Ectodermal cell (in vitro differentiated cells): ENCODE data around the gene IHH. TPM values are rescaled to one million over a fixed set of nuclear protein-coding genes. Genes with fewer than 3 reads are reported as not detected.

Source experiments
- H3K27ac ChIP-seq: 2 replicates; pipeline ENCODE4 v1.7.0; 2013; ENCODE audit warnings: mild to moderate bottlenecking, low read depth, low read length; ENCODE audit not compliant: insufficient read depth, poor library complexity, severe bottlenecking
- H3K27me3 ChIP-seq: 2 replicates; pipeline ENCODE4 v1.7.0; 2013; ENCODE audit warnings: mild to moderate bottlenecking, low read length; ENCODE audit not compliant: insufficient read depth, control insufficient read depth, poor library complexity, severe bottlenecking
- H3K36me3 ChIP-seq: one replicate; pipeline ENCODE4 v1.7.0; 2013; ENCODE audit warnings: low read length; ENCODE audit not compliant: control insufficient read depth, insufficient read depth
- H3K4me1 ChIP-seq: one replicate; pipeline ENCODE4 v1.7.0; 2013; ENCODE audit warnings: low read length; ENCODE audit not compliant: control insufficient read depth, insufficient read depth
- H3K4me3 ChIP-seq: 2 replicates; pipeline ENCODE4 v1.7.0; 2013; ENCODE audit warnings: low read depth, low read length, control low read depth; ENCODE audit not compliant: insufficient read depth
- H3K9me3 ChIP-seq: 2 replicates; pipeline ENCODE4 v1.7.0; 2013; ENCODE audit warnings: mild to moderate bottlenecking, low read length, moderate library complexity; ENCODE audit not compliant: control insufficient read depth
- WGBS, 2 experiments: methylation state at CpG; one replicate each; pipeline ENCODE4 v1.1.7; 2013; ENCODE audit warnings: missing lambda C conversion rate in 2 of 2; 5-methylcytosine and 5-hydroxymethylcytosine counted together
- polyA plus RNA-seq, 4 experiments: library from polyadenylated mRNA; stranded (reverse); fragments of 50-300 nt; gene quantifications; one replicate each; pipeline ENCODE4 v1.2.3, GENCODE V29; 2013

Gene IHH
- polyA plus RNA-seq (2013, experiment 1 of 4) = not detected
- 0.14 TPM for polyA plus RNA-seq (2013, experiment 2 of 4)
- polyA plus RNA-seq (2013, experiment 3 of 4) = not detected
- not detected for polyA plus RNA-seq (2013, experiment 4 of 4)

- 1 to 3% methylated on average over 75 to 76 of the region's 76 CpGs for WGBS, 2 experiments
- H3K9me3 ChIP-seq = no peaks in the 10 kb centered on the region
- H3K36me3 ChIP-seq = no peaks in the 10 kb centered on the region
- H3K4me3 ChIP-seq = peak within 1 kb of the TSS; percentile 12
- H3K27ac ChIP-seq = no peak within 1 kb of the TSS
- H3K4me1 ChIP-seq = peaks cover 14% of the 10 kb centered on the region
- H3K27me3 ChIP-seq = peaks cover 92% of the 10 kb centered on the region
Observed at GRCh38 chr2:219060821-219061791, at the start of gene IHH. IHH (minus strand) TSS chr2:219060921; CDS start chr2:219060467, 454 bp downstream.

- Histone ChIP-seq H3K9me3 (no peaks in the 10 kb centered on the region), H3K36me3 (no peaks in the 10 kb centered on the region), H3K4me3 (no peak overlapping the region), H3K4me1 (peaks cover 5% of the 10 kb centered on the region), H3K27ac (no peak overlapping the region), H3K27me3 (no peaks in the 10 kb centered on the region)
- 21 to 39% methylated on average over 3 of the region's 3 CpGs for WGBS, 2 experiments
Observed at GRCh38 chr2:219109471-219109870, 48.8 kb upstream of the IHH start.

GRCh38 chr2:219107758-219108157, 47.0 kb upstream of the IHH start:
- Histone ChIP-seq H3K4me3 (no peak overlapping the region), H3K27ac (no peak overlapping the region), H3K9me3 (no peaks in the 10 kb centered on the region), H3K27me3 (no peaks in the 10 kb centered on the region), H3K36me3 (no peaks in the 10 kb centered on the region), H3K4me1 (peaks cover 5% of the 10 kb centered on the region)
- 92% methylated on average over 8 of the region's 8 CpGs for WGBS, 2 experiments

DNA sequence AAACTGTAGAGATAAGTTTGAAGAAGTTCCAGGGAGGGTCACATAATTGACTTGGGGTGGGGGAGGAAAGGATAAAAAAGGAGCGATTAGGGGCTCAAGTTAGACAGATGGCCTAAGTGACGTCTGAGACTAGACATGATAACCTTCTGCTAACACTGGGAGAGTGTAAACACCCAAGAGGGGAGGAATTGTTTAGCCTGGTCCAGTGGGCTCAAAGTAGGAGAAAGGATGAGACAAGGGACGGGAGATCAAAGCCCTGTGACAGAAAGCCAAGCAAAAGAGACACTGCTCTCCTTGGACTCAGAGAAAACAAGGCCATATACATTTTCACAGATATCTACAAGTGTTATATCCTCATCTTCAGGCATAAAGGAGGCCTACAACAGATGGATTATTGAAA, 45.5 kb upstream of the IHH start:
- no peak overlapping the region for H3K27ac ChIP-seq
- H3K4me1 ChIP-seq = peaks cover 5% of the 10 kb centered on the region
- 89 to 92% methylated on average over 3 of the region's 3 CpGs for WGBS, 2 experiments
- no peaks in the 10 kb centered on the region for H3K9me3 ChIP-seq
- H3K27me3 ChIP-seq = no peaks in the 10 kb centered on the region
- H3K36me3 ChIP-seq = no peaks in the 10 kb centered on the region
- H3K4me3 ChIP-seq = no peak overlapping the region

DNA sequence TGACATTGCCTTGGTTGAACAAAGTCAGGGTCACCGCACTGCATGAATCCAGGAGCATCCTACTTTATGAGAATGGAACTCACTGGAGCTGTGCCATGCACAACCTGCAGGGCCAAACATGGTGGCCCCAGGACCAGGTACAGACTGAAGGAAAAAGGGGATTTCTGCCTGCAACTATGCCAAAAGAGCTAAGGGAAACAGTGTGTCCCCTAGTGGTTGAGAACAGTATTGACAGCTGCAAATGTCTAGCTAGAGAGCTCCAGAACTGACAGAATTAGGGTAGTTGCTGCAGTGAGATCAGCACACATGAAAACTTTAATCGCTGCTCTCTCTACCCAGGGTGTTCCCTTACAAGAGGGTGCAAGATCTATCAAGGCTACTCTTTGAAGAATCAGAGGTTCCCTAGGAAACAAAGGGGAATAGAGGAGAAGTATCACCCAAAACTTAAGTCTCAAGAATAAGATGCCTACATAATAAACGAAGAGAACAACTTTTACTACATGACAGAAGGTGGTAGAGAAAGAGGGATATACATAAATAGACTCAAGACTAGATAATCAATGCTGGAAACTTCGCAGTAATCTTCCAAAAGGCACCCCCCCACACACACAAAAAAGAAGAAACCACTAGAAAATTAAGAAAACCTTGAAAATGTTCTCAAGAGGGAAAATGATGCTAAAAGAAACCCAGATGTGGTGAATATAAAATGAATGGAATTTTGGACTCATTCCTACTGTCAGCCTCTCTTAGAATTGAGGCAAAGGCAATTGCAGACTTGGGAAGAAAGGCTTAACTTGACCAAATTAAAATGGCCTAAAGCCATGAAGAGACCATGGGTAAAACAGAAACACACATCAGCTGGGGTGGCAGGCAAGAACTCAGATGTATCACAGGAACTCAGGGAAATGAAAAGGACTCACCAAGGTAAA, 43.6 kb upstream of the IHH start:
- Histone ChIP-seq H3K36me3 (no peaks in the 10 kb centered on the region), H3K27me3 (no peaks in the 10 kb centered on the region), H3K4me1 (peaks cover 3% of the 10 kb centered on the region), H3K27ac (no peak overlapping the region), H3K9me3 (no peaks in the 10 kb centered on the region), H3K4me3 (no peak overlapping the region)
- 73 to 74% methylated on average over 2 to 3 of the region's 4 CpGs for WGBS, 2 experiments

DNA sequence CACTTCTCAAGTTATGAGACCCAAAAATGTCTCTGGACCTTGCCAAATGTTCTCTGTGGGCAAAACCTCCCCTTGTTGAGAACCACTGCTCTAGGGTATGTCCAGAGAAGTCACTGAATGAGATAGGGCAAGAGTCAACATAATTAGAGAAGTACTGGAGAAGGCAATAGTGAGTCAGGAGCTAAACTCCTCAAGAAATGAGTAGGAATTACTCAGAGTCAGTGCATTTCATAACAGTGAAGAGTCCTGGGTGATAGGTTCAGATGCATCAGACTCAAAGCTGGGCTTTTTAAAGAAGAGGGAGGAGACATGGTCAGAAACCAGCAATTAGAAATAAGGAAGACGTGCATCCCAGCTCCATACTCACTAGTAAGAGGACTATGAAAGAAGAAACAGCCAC, 38.6 kb upstream of the IHH start:
- H3K4me3 ChIP-seq = no peak overlapping the region
- H3K27ac ChIP-seq = no peak overlapping the region
- no peaks in the 10 kb centered on the region for H3K9me3 ChIP-seq
- H3K36me3 ChIP-seq = no peaks in the 10 kb centered on the region
- H3K27me3 ChIP-seq = no peaks in the 10 kb centered on the region
- H3K4me1 ChIP-seq = no peaks in the 10 kb centered on the region
- 87 to 97% methylated on average over 1 of the region's 1 CpG for WGBS, 2 experiments

DNA sequence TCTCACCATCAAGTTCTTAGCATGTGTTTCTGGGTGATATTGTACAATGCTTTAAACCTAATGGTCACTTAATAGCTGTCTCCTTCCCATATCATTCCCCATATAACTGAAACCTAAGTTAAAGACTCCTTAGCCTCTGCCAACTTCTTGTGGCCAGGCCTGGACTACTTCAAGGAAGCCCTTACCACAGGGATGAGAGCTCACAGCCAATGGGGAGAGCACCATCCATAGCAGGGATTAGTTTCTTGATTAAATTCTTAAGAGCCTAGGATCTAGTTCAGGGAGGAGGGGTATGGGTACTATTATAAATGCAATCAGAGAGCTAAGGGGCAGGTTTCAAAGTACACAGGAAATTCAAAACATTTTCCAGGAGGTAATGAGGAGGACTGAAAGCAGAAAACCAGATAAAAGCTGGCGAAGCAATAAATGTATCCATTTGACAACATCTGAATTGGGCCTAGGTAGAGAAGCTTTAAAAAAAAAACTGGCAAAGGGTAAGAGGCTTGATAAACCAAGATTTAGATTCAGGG, 34.8 kb upstream of the IHH start:
- Histone ChIP-seq H3K9me3 (no peaks in the 10 kb centered on the region), H3K27ac (no peak overlapping the region), H3K4me3 (no peak overlapping the region), H3K36me3 (no peaks in the 10 kb centered on the region), H3K4me1 (no peaks in the 10 kb centered on the region), H3K27me3 (no peaks in the 10 kb centered on the region)
- WGBS, 2 experiments = 97 to 98% methylated on average over 1 of the region's 1 CpG

DNA sequence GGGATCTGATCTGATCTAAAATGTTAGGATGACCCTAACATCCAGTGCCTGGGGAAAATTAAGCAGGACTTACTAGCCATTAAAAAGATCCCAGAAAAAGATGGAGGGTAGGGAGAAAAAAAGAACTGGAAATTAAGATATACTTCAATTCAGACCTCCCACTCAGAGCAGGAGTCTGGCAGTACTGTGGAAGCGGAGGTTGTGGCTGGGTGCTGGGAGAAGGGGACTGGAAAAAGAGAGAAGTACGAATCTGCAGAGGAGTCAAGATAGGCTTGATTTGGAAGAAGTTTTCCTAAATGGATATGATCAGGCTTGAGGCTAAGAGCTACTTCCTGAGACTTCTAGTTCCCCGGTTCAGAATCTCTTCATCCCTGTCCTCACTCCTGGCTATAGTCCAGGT, 33.5 kb upstream of the IHH start:
- Histone ChIP-seq H3K27ac (no peak overlapping the region), H3K4me3 (no peak overlapping the region), H3K4me1 (no peaks in the 10 kb centered on the region), H3K36me3 (no peaks in the 10 kb centered on the region), H3K9me3 (no peaks in the 10 kb centered on the region), H3K27me3 (no peaks in the 10 kb centered on the region)
- 93 to 97% methylated on average over 3 of the region's 3 CpGs for WGBS, 2 experiments

DNA sequence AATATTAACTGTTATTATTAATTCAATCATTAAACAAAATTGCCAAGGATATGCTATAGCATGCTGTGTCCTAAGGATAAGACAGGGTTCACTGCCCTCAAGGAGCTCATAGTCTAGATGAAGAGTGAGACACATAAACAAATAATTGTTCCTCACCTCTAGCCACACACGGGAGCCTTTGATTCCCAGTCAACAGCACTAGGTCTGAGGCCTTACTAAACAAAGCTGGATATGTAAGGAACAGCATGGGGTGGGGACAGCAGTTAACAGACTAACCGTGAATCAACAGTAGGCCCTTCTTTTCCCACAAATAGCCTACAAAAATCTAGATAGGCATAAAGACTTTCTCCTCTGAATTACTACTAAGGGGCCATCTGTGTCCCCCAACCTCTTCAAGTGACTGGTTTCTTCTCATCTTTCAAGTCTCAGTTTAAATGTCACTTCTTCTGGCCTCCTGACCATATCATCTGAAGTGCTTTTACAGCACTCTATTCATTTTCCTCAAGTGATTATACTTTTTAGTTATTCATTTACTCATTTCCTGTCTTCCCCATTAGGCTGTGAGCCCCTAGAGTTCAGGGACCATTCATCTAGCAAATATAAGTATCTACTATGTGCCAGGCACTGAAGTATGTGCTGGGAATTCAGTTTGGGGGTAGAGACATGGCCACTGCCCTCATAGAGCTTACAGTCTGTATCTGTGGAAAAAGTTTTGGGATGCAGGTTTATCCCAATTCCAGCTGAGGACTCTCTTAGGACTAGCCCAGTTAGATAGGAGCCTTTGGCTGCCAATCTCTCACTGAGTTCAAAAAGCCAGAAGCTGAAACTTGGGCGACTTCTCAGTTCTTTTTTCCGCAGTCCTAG, 29.9 kb upstream of the IHH start:
- Histone ChIP-seq H3K27ac (no peak overlapping the region), H3K36me3 (no peaks in the 10 kb centered on the region), H3K27me3 (no peaks in the 10 kb centered on the region), H3K4me1 (peaks cover 16% of the 10 kb centered on the region), H3K9me3 (no peaks in the 10 kb centered on the region), H3K4me3 (no peak overlapping the region)
- WGBS, 2 experiments = 53 to 54% methylated on average over 4 of the region's 4 CpGs
